GM13977 (cell line): Measurements from ENCODE around the gene EMCN.

ENCODE experiments used
- DNase-seq: peaks from one replicate; pipeline ENCODE4 v3.0.0; 2012; ENCODE audit warnings: low spot score
- in situ Hi-C: fragments of 300-500 bp; cut with MboI; formaldehyde crosslinking; loops from one replicate; pipeline ENCODE4 v1.12.0; 2022; ENCODE audit warnings: low sequenced_read_pairs, low pct_unique_long_range_greater_than_20kb, mixed read lengths, inconsistent platforms; ENCODE audit not compliant: unreplicated experiment
- TF ChIP-seq, protein P1 (sequence below): IDR thresholded peaks from 2 replicates; pipeline ENCODE4 v1.5.1; 2012; ENCODE audit warnings: mild to moderate bottlenecking, control low read depth; ENCODE audit not compliant: insufficient read depth; ENCODE audit errors: extremely low read depth, missing control alignments

Gene EMCN

DNA sequence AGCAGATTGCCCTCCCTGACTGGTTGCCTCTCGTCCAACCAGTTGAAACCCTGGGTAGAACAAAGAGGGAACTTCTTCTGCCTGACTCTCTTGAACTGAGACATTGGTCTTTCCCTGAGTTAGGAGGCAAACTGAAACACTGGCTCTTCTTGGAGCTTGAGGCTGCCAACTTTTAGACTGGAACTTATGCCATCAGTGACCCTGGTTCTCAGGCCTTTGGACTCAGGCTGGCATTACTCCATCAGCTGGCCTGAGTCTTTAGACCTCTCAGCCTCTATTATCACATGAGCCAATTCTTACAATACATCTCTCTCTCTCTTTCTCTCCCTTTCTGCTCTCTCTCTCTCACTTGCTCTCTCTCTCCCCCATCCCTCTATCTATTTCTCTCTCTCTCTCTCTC lies 86.4 kb downstream of the EMCN start:
- DNase-seq, result no peak
- TF ChIP-seq, protein P1, sequence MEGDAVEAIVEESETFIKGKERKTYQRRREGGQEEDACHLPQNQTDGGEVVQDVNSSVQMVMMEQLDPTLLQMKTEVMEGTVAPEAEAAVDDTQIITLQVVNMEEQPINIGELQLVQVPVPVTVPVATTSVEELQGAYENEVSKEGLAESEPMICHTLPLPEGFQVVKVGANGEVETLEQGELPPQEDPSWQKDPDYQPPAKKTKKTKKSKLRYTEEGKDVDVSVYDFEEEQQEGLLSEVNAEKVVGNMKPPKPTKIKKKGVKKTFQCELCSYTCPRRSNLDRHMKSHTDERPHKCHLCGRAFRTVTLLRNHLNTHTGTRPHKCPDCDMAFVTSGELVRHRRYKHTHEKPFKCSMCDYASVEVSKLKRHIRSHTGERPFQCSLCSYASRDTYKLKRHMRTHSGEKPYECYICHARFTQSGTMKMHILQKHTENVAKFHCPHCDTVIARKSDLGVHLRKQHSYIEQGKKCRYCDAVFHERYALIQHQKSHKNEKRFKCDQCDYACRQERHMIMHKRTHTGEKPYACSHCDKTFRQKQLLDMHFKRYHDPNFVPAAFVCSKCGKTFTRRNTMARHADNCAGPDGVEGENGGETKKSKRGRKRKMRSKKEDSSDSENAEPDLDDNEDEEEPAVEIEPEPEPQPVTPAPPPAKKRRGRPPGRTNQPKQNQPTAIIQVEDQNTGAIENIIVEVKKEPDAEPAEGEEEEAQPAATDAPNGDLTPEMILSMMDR, result no peak
- in situ Hi-C loops, result no loop called here

DNA sequence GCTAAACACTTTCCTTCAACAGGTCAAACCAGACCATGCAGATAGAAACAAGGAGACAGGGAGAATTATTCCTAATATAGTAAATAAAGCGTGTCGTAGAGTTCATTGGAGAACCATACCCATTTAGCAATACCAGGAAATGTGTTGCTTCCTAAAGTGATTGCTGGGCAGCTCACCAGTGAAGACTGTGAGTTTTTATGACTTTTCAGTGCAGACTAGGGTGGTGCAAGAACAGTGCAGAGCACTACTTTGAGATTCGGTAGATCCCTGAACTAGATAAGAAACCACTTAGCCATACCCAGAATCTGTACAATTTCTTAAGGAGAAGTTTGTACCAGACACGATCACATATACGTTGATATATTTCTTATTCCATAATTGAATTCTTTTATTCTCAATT lies 87.4 kb downstream of the EMCN start:
- DNase-seq, result no peak
- TF ChIP-seq, protein P1, result no peak
- in situ Hi-C loops, result no loop called here

DNA sequence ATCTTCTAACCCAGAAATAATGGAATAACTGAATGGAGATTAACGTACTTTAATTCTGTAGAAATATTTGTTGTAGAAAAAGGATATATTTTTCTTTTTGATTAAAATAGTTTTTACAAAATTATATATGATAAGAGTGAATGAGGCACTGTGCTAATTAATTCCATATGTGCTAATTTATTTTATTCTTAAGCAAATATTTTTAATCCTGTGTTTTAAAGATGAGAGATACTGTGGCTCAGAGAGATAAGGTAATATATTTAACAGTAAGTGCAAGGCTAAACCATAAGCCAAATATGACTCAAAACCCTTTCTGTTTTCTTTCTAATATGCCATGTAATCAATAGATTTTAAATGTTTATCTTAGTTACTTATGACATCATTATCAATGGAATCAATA lies 88.2 kb downstream of the EMCN start:
- TF ChIP-seq, protein P1, result no peak
- in situ Hi-C loops, result no loop called here

DNA sequence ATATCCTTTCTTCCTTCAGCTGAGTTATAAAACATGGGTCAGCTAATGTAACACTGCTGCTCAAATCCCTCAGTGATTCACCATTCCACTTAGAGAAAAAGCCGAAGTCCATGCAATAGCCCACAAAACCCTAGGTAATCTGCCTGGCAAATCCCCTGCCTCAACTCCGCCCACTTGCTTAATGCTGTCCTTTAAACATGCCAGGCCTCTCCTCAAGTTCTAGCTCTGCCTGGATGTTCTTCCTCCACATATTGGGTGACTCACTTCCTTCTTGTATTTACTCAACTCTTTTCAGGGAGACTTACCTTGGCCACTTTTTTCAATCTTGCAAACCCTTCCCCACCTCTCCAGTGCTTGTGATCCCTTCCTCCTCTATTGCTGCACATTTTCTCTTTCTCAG lies 89.8 kb downstream of the EMCN start:
- DNase-seq, result no peak
- TF ChIP-seq, protein P1, result no peak
- in situ Hi-C loops, result no loop called here

More for the DNA sequence above, 88.2 kb downstream of the EMCN start:
- no peak for DNase-seq

DNA sequence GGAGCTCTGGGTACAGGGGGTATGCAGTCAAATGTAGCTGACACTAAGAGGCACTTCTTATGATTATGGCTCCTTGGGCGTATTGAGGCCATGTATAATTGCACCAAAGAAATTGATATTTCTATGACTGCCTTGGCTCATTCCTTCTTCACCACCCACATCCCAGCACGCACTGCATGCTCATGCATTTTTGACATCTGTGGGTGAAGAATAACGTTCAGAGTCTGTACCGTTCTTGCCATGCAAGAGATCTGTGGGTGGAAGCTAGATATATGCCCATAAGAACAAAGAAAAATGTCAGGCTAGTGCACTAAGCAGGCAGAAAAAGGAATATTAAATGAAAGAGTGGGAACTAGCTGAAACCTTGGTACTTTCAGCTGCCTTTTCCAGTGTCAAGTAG lies 93.4 kb downstream of the EMCN start:
- in situ Hi-C loops, result no loop called here
- TF ChIP-seq, protein P1, result no peak
- DNase-seq, result no peak

DNA sequence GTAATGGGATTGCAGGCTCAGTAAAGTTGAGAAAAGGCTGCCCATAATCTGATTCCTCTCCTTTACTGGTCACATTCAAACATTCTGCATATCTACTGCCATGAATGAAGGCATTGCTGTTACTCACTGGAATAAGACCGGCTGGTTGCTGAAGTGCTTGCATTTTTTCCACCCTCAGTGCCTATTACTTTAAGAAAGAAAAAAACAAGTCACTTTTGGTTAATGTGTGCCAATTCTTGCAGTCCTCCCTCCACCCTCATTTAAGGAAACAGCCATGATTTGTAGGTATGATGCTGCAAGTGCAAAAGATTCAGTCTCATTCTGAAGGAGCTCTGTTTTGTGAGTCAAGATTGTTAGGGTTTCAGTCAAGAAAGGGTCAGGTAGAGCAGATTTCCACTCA lies 94.9 kb downstream of the EMCN start:
- DNase-seq, result no peak
- TF ChIP-seq, protein P1, result no peak
- in situ Hi-C loops, result no loop called here
